H9 (cell line): ENCODE data around the gene LAMA5. TPM values are rescaled to one million over a fixed set of nuclear protein-coding genes. Genes with fewer than 3 reads are reported as not detected.

Source experiments
- DNase-seq: peaks from one replicate; pipeline ENCODE4 v3.0.0-alpha.2; 2017
- H2AFZ ChIP-seq: one replicate; pipeline ENCODE4 v1.6.1; 2013; ENCODE audit warnings: mild to moderate bottlenecking, low read length, control low read depth, moderate library complexity
- H2AK5ac ChIP-seq: 2 replicates; pipeline ENCODE4 v1.6.1; 2013; ENCODE audit warnings: low read length, control low read depth, mixed read lengths; ENCODE audit not compliant: insufficient read length
- H2BK120ac ChIP-seq: one replicate; pipeline ENCODE4 v1.6.1; 2013; ENCODE audit warnings: low read depth, mild to moderate bottlenecking, low read length, control low read depth, inconsistent platforms; ENCODE audit not compliant: poor library complexity, severe bottlenecking
- H2BK12ac ChIP-seq: 2 replicates; pipeline ENCODE4 v1.6.1; 2013; ENCODE audit warnings: low read length, control low read depth, mixed read lengths, low read depth; ENCODE audit not compliant: insufficient read length
- H2BK15ac ChIP-seq: 2 replicates; pipeline ENCODE4 v1.6.1; 2013; ENCODE audit warnings: low read depth, low read length, control low read depth
- H2BK20ac ChIP-seq: one replicate; pipeline ENCODE4 v1.6.1; 2013; ENCODE audit warnings: low read depth, mild to moderate bottlenecking, low read length, control low read depth, inconsistent platforms; ENCODE audit not compliant: poor library complexity, severe bottlenecking
- H2BK5ac ChIP-seq: 2 replicates; pipeline ENCODE4 v1.6.1; 2013; ENCODE audit warnings: low read length, control low read depth, mixed read lengths; ENCODE audit not compliant: insufficient read length
- H3K14ac ChIP-seq: 2 replicates; pipeline ENCODE4 v1.6.1; 2013; ENCODE audit warnings: low read length, control low read depth; ENCODE audit not compliant: insufficient read depth
- H3K18ac ChIP-seq: 2 replicates; pipeline ENCODE4 v1.6.1; 2013; ENCODE audit warnings: low read depth, mild to moderate bottlenecking, mixed read lengths, low read length, control low read depth; ENCODE audit not compliant: insufficient read length
- H3K23ac ChIP-seq: 2 replicates; pipeline ENCODE4 v1.6.1; 2013; ENCODE audit warnings: low read length, control low read depth, mixed read lengths, low read depth; ENCODE audit not compliant: insufficient read length
- H3K23me2 ChIP-seq: 2 replicates; pipeline ENCODE4 v1.6.1; 2013; ENCODE audit warnings: low read depth, mild to moderate bottlenecking, mixed read lengths, low read length, control low read depth; ENCODE audit not compliant: insufficient read length, poor library complexity, severe bottlenecking
- H3K27ac ChIP-seq: 2 replicates; pipeline ENCODE4 v1.5.1; 2013; ENCODE audit warnings: low read length, control low read depth, mixed read lengths, low read depth; ENCODE audit not compliant: insufficient read length
- H3K27me3 ChIP-seq: 2 replicates; pipeline ENCODE4 v1.6.1; 2013; ENCODE audit warnings: low read length, control low read depth, inconsistent platforms; ENCODE audit not compliant: insufficient read depth
- H3K4ac ChIP-seq: 2 replicates; pipeline ENCODE4 v1.6.1; 2013; ENCODE audit warnings: low read depth, mild to moderate bottlenecking, control low read depth, inconsistent platforms, low read length, moderate library complexity
- H3K4me1 ChIP-seq: 2 replicates; pipeline ENCODE4 v1.6.1; 2013; ENCODE audit warnings: low read length, control low read depth, inconsistent platforms; ENCODE audit not compliant: insufficient read depth
- H3K4me2 ChIP-seq: 2 replicates; pipeline ENCODE4 v1.6.1; 2013; ENCODE audit warnings: low read length, control low read depth, mixed read lengths; ENCODE audit not compliant: insufficient read length, insufficient read depth
- H3K56ac ChIP-seq: 2 replicates; pipeline ENCODE4 v1.6.1; 2013; ENCODE audit warnings: low read depth, mild to moderate bottlenecking, mixed read lengths, low read length, control low read depth; ENCODE audit not compliant: insufficient read length
- H3K79me1 ChIP-seq: 2 replicates; pipeline ENCODE4 v1.6.1; 2013; ENCODE audit warnings: low read depth, mild to moderate bottlenecking, moderate library complexity, low read length, control low read depth, inconsistent platforms; ENCODE audit not compliant: insufficient read depth, poor library complexity, severe bottlenecking
- H3K79me2 ChIP-seq: 2 replicates; pipeline ENCODE4 v1.6.1; 2013; ENCODE audit warnings: low read length, control low read depth, inconsistent platforms; ENCODE audit not compliant: insufficient read depth
- H3K9ac ChIP-seq: 2 replicates; pipeline ENCODE4 v1.6.1; 2013; ENCODE audit warnings: low read length, control low read depth, mixed read lengths; ENCODE audit not compliant: insufficient read length; ENCODE audit errors: extremely low read depth
- H3K9me3 ChIP-seq: one replicate; pipeline ENCODE4 v1.6.1; 2013; ENCODE audit warnings: low read depth, low read length, inconsistent platforms; ENCODE audit not compliant: control insufficient read depth
- H3T11ph ChIP-seq: one replicate; pipeline ENCODE4 v1.6.1; 2013; ENCODE audit warnings: mild to moderate bottlenecking, low read length, control low read depth, inconsistent platforms
- H4K20me1 ChIP-seq: one replicate; pipeline ENCODE4 v1.6.1; 2013; ENCODE audit not compliant: control insufficient read depth, insufficient read length, insufficient read depth
- H4K5ac ChIP-seq: 2 replicates; pipeline ENCODE4 v1.6.1; 2013; ENCODE audit warnings: low read depth, mild to moderate bottlenecking, mixed read lengths, low read length, control low read depth; ENCODE audit not compliant: insufficient read length
- H4K8ac ChIP-seq: replicated peaks from 2 replicates; pipeline ENCODE4 v1.6.1; 2013; ENCODE audit warnings: low read length, control low read depth, mixed read lengths, low read depth; ENCODE audit not compliant: insufficient read length
- H4K91ac ChIP-seq: 2 replicates; pipeline ENCODE4 v1.6.1; 2013; ENCODE audit warnings: low read depth, mild to moderate bottlenecking, moderate library complexity, mixed read lengths, low read length, control low read depth; ENCODE audit not compliant: insufficient read length
- H3K27ac Mint-ChIP-seq, 3 experiments: 2 replicates in 2 of 3; 3 replicates in 1 of 3; pipeline ENCODE4 v1.8.0; 2020 to 2021; ENCODE audit warnings: mixed read lengths in 3 of 3, mild to moderate bottlenecking in 1 of 3, moderate library complexity in 1 of 3
- H3K27me3 Mint-ChIP-seq: 2 replicates; pipeline ENCODE4 v1.8.0; 2021; ENCODE audit warnings: low read depth, mild to moderate bottlenecking, moderate library complexity, mixed read lengths
- H3K36me3 Mint-ChIP-seq, 3 experiments: 2 replicates in 2 of 3; 3 replicates in 1 of 3; pipeline ENCODE4 v1.8.0; 2020 to 2021; ENCODE audit warnings: low read depth in 3 of 3, mixed read lengths in 3 of 3; ENCODE audit not compliant: insufficient read depth in 1 of 3
- H3K4me1 Mint-ChIP-seq, 2 experiments: 2 replicates each; pipeline ENCODE4 v1.8.0; 2020; ENCODE audit warnings: mixed read lengths in 2 of 2
- H3K4me3 Mint-ChIP-seq, 2 experiments: 2 replicates in 1 of 2; 3 replicates in 1 of 2; pipeline ENCODE4 v1.8.0; 2020 to 2021; ENCODE audit warnings: mild to moderate bottlenecking in 2 of 2, mixed read lengths in 2 of 2, moderate library complexity in 1 of 2
- H3K9me3 Mint-ChIP-seq, 2 experiments: 2 replicates in 1 of 2; 3 replicates in 1 of 2; pipeline ENCODE4 v1.8.0; 2020; ENCODE audit warnings: mild to moderate bottlenecking in 2 of 2, mixed read lengths in 2 of 2, moderate library complexity in 1 of 2
- WGBS: extraction: QIAGEN DNeasy Blood & Tissue Kit; methylation state at CpG from one replicate; pipeline ENCODE4 v1.1.7; 2013; ENCODE audit warnings: missing lambda C conversion rate, low lambda C conversion rate, mixed read lengths; ENCODE audit not compliant: insufficient read length; ENCODE audit errors: extremely low coverage; 5-methylcytosine and 5-hydroxymethylcytosine counted together
- total RNA-seq: library from RNA; stranded (reverse); gene quantifications from 2 replicates; pipeline ENCODE4 v1.2.1, GENCODE V29; 2021
- TF ChIP-seq, protein P1 (sequence below): fragments of 200-600 bp; sonication (generic); conservative IDR thresholded peaks from 3 replicates; pipeline ENCODE4 v1.8.0; 2021; ENCODE audit warnings: antibody characterized with exemption, mild to moderate bottlenecking

Gene LAMA5
- total RNA-seq, 1 experiment from 2014 or later, result 200 TPM

DNA sequence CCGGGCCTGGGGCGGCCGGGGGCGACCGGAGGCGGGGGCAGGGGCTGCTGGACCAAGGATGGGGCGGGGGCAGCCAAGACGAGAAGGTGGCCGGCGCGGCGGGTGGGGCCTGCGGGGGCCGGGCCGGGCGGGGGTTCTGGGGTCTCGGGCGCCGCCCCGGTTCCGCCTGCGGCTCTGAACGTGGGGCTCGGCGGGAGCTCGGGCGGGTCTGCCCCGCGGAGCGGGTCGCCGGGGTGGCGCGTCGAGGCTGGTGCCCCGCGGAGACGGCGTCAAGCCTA is 64.1 kb downstream of the LAMA5 start:
- no peak overlapping the region for H3K27ac Mint-ChIP-seq
- H2BK20ac ChIP-seq, result no peak overlapping the region
- no peaks in the 10 kb centered on the region for H3K9me3 ChIP-seq
- no peak overlapping the region for H2AFZ ChIP-seq
- no peak overlapping the region for H2BK15ac ChIP-seq
- H3K36me3 Mint-ChIP-seq, result peaks cover 18 to 45% (median 41%) of the 10 kb centered on the region in 3 experiments
- no peak for DNase-seq
- H3K4me1 ChIP-seq, result no peaks in the 10 kb centered on the region; the same call in 1 of the 2 replicates
- no peak overlapping the region for H2BK120ac ChIP-seq
- H3K27me3 ChIP-seq, result no peaks in the 10 kb centered on the region
- no peaks in the 10 kb centered on the region for H3K27me3 Mint-ChIP-seq
- no peak overlapping the region for H3K23ac ChIP-seq
- H2BK5ac ChIP-seq, result no peak overlapping the region
- H3K27ac ChIP-seq, result no peak overlapping the region
- H4K91ac ChIP-seq, result no peak overlapping the region
- peaks cover 14 to 22% of the 10 kb centered on the region in 2 experiments for H3K4me1 Mint-ChIP-seq
- no peak overlapping the region for H4K5ac ChIP-seq
- TF ChIP-seq, protein P1, sequence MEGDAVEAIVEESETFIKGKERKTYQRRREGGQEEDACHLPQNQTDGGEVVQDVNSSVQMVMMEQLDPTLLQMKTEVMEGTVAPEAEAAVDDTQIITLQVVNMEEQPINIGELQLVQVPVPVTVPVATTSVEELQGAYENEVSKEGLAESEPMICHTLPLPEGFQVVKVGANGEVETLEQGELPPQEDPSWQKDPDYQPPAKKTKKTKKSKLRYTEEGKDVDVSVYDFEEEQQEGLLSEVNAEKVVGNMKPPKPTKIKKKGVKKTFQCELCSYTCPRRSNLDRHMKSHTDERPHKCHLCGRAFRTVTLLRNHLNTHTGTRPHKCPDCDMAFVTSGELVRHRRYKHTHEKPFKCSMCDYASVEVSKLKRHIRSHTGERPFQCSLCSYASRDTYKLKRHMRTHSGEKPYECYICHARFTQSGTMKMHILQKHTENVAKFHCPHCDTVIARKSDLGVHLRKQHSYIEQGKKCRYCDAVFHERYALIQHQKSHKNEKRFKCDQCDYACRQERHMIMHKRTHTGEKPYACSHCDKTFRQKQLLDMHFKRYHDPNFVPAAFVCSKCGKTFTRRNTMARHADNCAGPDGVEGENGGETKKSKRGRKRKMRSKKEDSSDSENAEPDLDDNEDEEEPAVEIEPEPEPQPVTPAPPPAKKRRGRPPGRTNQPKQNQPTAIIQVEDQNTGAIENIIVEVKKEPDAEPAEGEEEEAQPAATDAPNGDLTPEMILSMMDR, result no peak
- H4K20me1 ChIP-seq, result no peaks in the 10 kb centered on the region
- no peak overlapping the region for H3K18ac ChIP-seq
- H3K9me3 Mint-ChIP-seq, result no peaks in the 10 kb centered on the region
- WGBS, result no CpG with 5 or more reads among the region's 39 CpGs
- no peak overlapping the region for H2AK5ac ChIP-seq
- peak overlapping the region; percentile 63 for H3K4me2 ChIP-seq
- peak overlapping the region; percentile 90 to 96 for H3K4me3 Mint-ChIP-seq
- peaks cover 18% of the 10 kb centered on the region; the same call in 1 of the 2 replicates for H3K79me2 ChIP-seq
- H3K4ac ChIP-seq, result no peak overlapping the region
- H3K9ac ChIP-seq, result peak overlapping the region; percentile 67
- H2BK12ac ChIP-seq, result no peak overlapping the region
- peak overlapping the region; percentile 63; the same call in 1 of the 2 replicates for H3K14ac ChIP-seq
- H4K8ac ChIP-seq, result no peak overlapping the region
- no peak overlapping the region for H3K56ac ChIP-seq
- no peaks in the 10 kb centered on the region for H3K79me1 ChIP-seq
- H3K23me2 ChIP-seq, result peaks cover 7% of the 10 kb centered on the region
- no peak overlapping the region for H3T11ph ChIP-seq
